ENCODE data around the gene PET100. TPM values are rescaled to one million over a fixed set of nuclear protein-coding genes. Genes with fewer than 3 reads are reported as not detected.

PET100 gene
- total and polyA plus RNA-seq, 10 of the 15 experiments (the other 5 are each of a cell fraction or from before 2014, with no cell fraction given): 47.0 to 462 (median 126) TPM

DNA sequence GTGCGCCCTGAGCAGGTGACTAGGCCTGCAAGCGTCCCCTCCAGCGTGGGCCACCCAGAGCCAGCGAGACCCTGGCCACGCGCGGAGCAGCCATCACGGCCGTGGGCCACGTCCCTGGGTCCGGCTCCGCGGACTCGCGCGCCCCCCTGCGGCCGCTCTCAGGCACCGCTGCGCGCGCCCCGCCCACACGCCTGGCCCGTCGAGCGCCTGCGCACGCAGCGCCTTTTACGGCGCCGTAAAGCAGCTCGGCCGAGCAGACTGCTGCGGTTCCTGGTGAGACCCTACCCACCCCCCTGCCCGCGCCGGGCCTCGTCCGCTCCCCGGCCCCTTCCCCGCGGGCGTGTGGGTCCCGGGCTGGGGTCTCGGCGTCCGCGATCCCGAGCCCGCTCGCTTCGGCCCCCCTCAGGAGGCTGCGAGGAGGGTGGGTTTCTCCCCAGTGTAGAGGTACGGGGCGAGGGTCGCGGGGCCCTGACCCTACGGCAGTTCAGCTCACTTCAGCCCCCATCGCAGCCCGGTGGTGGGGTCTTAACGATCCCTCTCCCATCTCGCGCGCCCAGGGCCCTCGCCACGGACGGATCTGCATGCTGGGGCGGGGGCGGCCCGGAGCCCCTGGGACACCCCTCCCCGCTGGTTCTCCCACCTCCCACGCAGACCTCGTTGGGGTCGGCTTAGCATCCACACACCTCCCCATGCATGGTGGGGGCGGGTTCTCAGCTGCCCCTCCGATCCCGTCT lies 51.2 kb downstream of the PET100 start, which contains the start of gene TRAPPC5 (continued):
- TF ChIP-seq BCLAF1 (IDR thresholded peaks at IDR 0.05): no peak
- no peak for TF ChIP-seq SIX5 (IDR thresholded peaks at IDR 0.05; ENCODE audit: low read depth, low read length, severe bottlenecking)
- peak; percentile 40; the same call in 1 of the 2 replicates for TF ChIP-seq ZNF24 (IDR thresholded peaks at IDR 0.05)
- TF ChIP-seq REST (IDR thresholded peaks at IDR 0.05; ENCODE audit: low read depth, low read length): 0 out of 2 replicates have a peak, but pooled peaks have one; percentile 9
- TF ChIP-seq ELK1 (IDR thresholded peaks at IDR 0.05; ENCODE audit: low read depth, low read length): no peak
- peak; percentile 30 for TF ChIP-seq LARP7 (IDR thresholded peaks at IDR 0.05)
- no peak for TF ChIP-seq SMAD1 (IDR thresholded peaks at IDR 0.05; ENCODE audit: low read depth, partially characterized antibody)
- TF ChIP-seq SUPT20H (IDR thresholded peaks at IDR 0.05; ENCODE audit: borderline replicate concordance, control insufficient read depth, low read depth, low read length): no peak
- TF ChIP-seq RB1 (IDR thresholded peaks at IDR 0.05; ENCODE audit: borderline replicate concordance): peak; percentile 85; the same call in 1 of the 2 replicates
- peak; percentile 95 for TF ChIP-seq GATAD2B (conservative IDR thresholded peaks at IDR 0.05; ENCODE audit: low read depth)
- no peak; the same call in 1 of the 2 replicates for TF ChIP-seq PAX5 (IDR thresholded peaks at IDR 0.05; ENCODE audit: borderline replicate concordance, low read depth, low read length)
- TF ChIP-seq MEF2B (IDR thresholded peaks at IDR 0.05; ENCODE audit: partially characterized antibody, poor library complexity, severe bottlenecking): peak; percentile 45
- no peak for TF ChIP-seq EZH2 (IDR thresholded peaks at IDR 0.05; ENCODE audit: borderline replicate concordance, control insufficient read depth, low read depth, low read length)
- TF ChIP-seq STAT3 (IDR thresholded peaks at IDR 0.05; ENCODE audit: low read depth, low read length): no peak
- TF ChIP-seq POLR2AphosphoS2 (IDR thresholded peaks at IDR 0.05; ENCODE audit: low read depth, low read length): no peak
- TF ChIP-seq, protein P1, sequence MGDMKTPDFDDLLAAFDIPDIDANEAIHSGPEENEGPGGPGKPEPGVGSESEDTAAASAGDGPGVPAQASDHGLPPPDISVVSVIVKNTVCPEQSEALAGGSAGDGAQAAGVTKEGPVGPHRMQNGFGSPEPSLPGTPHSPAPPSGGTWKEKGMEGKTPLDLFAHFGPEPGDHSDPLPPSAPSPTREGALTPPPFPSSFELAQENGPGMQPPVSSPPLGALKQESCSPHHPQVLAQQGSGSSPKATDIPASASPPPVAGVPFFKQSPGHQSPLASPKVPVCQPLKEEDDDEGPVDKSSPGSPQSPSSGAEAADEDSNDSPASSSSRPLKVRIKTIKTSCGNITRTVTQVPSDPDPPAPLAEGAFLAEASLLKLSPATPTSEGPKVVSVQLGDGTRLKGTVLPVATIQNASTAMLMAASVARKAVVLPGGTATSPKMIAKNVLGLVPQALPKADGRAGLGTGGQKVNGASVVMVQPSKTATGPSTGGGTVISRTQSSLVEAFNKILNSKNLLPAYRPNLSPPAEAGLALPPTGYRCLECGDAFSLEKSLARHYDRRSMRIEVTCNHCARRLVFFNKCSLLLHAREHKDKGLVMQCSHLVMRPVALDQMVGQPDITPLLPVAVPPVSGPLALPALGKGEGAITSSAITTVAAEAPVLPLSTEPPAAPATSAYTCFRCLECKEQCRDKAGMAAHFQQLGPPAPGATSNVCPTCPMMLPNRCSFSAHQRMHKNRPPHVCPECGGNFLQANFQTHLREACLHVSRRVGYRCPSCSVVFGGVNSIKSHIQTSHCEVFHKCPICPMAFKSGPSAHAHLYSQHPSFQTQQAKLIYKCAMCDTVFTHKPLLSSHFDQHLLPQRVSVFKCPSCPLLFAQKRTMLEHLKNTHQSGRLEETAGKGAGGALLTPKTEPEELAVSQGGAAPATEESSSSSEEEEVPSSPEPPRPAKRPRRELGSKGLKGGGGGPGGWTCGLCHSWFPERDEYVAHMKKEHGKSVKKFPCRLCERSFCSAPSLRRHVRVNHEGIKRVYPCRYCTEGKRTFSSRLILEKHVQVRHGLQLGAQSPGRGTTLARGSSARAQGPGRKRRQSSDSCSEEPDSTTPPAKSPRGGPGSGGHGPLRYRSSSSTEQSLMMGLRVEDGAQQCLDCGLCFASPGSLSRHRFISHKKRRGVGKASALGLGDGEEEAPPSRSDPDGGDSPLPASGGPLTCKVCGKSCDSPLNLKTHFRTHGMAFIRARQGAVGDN (IDR thresholded peaks at IDR 0.05): peak; percentile 73
- TF ChIP-seq YBX1 (IDR thresholded peaks at IDR 0.05): no peak
- TF ChIP-seq IRF4 (IDR thresholded peaks at IDR 0.05; ENCODE audit: low read depth, low read length): no peak

Measured in GM12878 (cell line).